KMS-11 (cell line): ENCODE measurements around the gene C2CD4C.

Source experiments
- H2AFZ ChIP-seq: fragments of 200-600 bp; sonication (generic); 2 replicates; pipeline ENCODE4 v1.6.1; 2016; ENCODE audit warnings: antibody characterized with exemption, mixed run types, low read depth
- H3K27ac ChIP-seq: fragments of 200-600 bp; sonication (generic); 2 replicates; pipeline ENCODE4 v1.6.1; 2016; ENCODE audit warnings: mild to moderate bottlenecking, mixed run types
- H3K27me3 ChIP-seq: fragments of 200-600 bp; sonication (generic); 2 replicates; pipeline ENCODE4 v1.6.1; 2017; ENCODE audit warnings: mild to moderate bottlenecking, low read depth, mixed run types, moderate library complexity; ENCODE audit not compliant: insufficient read depth
- H3K36me3 ChIP-seq: fragments of 200-600 bp; sonication (generic); 2 replicates; pipeline ENCODE4 v1.6.1; 2017; ENCODE audit warnings: mild to moderate bottlenecking, mixed run types; ENCODE audit not compliant: insufficient read depth
- H3K4me1 ChIP-seq: fragments of 200-600 bp; sonication (generic); 2 replicates; pipeline ENCODE4 v1.6.1; 2016; ENCODE audit warnings: mild to moderate bottlenecking, low read depth, mixed run types; ENCODE audit not compliant: poor library complexity, severe bottlenecking
- H3K4me2 ChIP-seq: fragments of 200-600 bp; sonication (generic); 2 replicates; pipeline ENCODE4 v1.7.0; 2016; ENCODE audit warnings: mild to moderate bottlenecking, mixed run types
- H3K4me3 ChIP-seq: fragments of 200-600 bp; sonication (generic); IDR thresholded peaks from 2 replicates; pipeline ENCODE4 v1.6.1; 2017; ENCODE audit warnings: low read depth, low read length, mixed read lengths; ENCODE audit not compliant: insufficient read depth
- H3K79me2 ChIP-seq: fragments of 200-600 bp; sonication (generic); 2 replicates; pipeline ENCODE4 v1.6.1; 2016; ENCODE audit warnings: low read depth, mixed run types; ENCODE audit not compliant: insufficient read depth
- H3K9ac ChIP-seq: fragments of 200-600 bp; sonication (generic); 2 replicates; pipeline ENCODE4 v1.6.1; 2016; ENCODE audit warnings: mild to moderate bottlenecking, mixed run types
- H4K20me1 ChIP-seq: fragments of 200-600 bp; sonication (generic); 2 replicates; pipeline ENCODE4 v1.6.1; 2016; ENCODE audit warnings: mild to moderate bottlenecking, mixed run types; ENCODE audit not compliant: insufficient read depth
- CTCF ChIP-seq: fragments of 200-600 bp; sonication (generic); conservative IDR thresholded peaks from 2 replicates; pipeline ENCODE4 v1.6.1; 2017; ENCODE audit warnings: low read depth, mild to moderate bottlenecking, antibody characterized with exemption, low read length, moderate library complexity, mixed read lengths

The C2CD4C gene

GRCh38 chr19:369256-369655, 39.7 kb downstream of the C2CD4C start:
- Histone ChIP-seq H3K4me3 (no peak overlapping the region), H3K27me3 (peaks cover 86% of the 10 kb centered on the region), H3K79me2 (no peaks in the 10 kb centered on the region), H3K4me1 (no peaks in the 10 kb centered on the region), H3K27ac (no peak overlapping the region), H3K4me2 (no peak overlapping the region), H2AFZ (no peak overlapping the region), H3K9ac (no peak overlapping the region), H3K36me3 (no peaks in the 10 kb centered on the region), H4K20me1 (no peaks in the 10 kb centered on the region)
- no peak for TF ChIP-seq CTCF

- no peak overlapping the region for H2AFZ ChIP-seq
- H3K79me2 ChIP-seq: no peaks in the 10 kb centered on the region
- H3K4me1 ChIP-seq: no peaks in the 10 kb centered on the region
- no peak overlapping the region for H3K27ac ChIP-seq
- H3K36me3 ChIP-seq: no peaks in the 10 kb centered on the region
- H3K4me3 ChIP-seq: no peak overlapping the region
- no peaks in the 10 kb centered on the region for H4K20me1 ChIP-seq
- TF ChIP-seq CTCF: no peak
- H3K4me2 ChIP-seq: no peak overlapping the region
- no peak overlapping the region for H3K9ac ChIP-seq
- peaks cover 80% of the 10 kb centered on the region for H3K27me3 ChIP-seq
These were observed 40.3 kb downstream of the C2CD4C start for GRCh38 chr19:368630-369024.

GRCh38 chr19:367963-368629, 40.9 kb downstream of the C2CD4C start:
- H3K79me2 ChIP-seq: no peaks in the 10 kb centered on the region
- H2AFZ ChIP-seq: no peak overlapping the region
- H3K36me3 ChIP-seq: no peaks in the 10 kb centered on the region
- H3K4me1 ChIP-seq: no peaks in the 10 kb centered on the region
- H3K4me2 ChIP-seq: no peak overlapping the region
- peaks cover 75% of the 10 kb centered on the region for H3K27me3 ChIP-seq
- TF ChIP-seq CTCF: no peak
- no peak overlapping the region for H3K4me3 ChIP-seq
- no peak overlapping the region for H3K27ac ChIP-seq
- no peaks in the 10 kb centered on the region for H4K20me1 ChIP-seq
- H3K9ac ChIP-seq: no peak overlapping the region

GRCh38 chr19:367561-367960, 41.4 kb downstream of the C2CD4C start:
- Histone ChIP-seq H3K4me3 (no peak overlapping the region), H3K4me1 (no peaks in the 10 kb centered on the region), H3K4me2 (no peak overlapping the region), H3K27ac (no peak overlapping the region), H4K20me1 (no peaks in the 10 kb centered on the region), H2AFZ (no peak overlapping the region), H3K27me3 (peaks cover 69% of the 10 kb centered on the region), H3K79me2 (no peaks in the 10 kb centered on the region), H3K36me3 (no peaks in the 10 kb centered on the region), H3K9ac (no peak overlapping the region)
- no peak for TF ChIP-seq CTCF
